Thyroid gland (tissue), 4 donors: ENCODE results near the gene PILRA. TPM values are rescaled to one million over a fixed set of nuclear protein-coding genes. Genes with fewer than 3 reads are reported as not detected.
"Not testable (repeated sequence)": the region's sequence is repeated elsewhere in the genome, so short reads cannot be mapped to it uniquely, and the experiment has no call there.

Experiments used
- DNase-seq, 2 donors: peaks; one replicate each; pipeline ENCODE4 v3.0.0-alpha.2; 2019
- H3K27ac ChIP-seq, 3 donors: fragments of 200-600 bp; sonication (generic); 1 replicate in 2 of 3; 2 replicates in 1 of 3; pipeline ENCODE4 v1.5.1; 2016 to 2019; ENCODE audit warnings: mild to moderate bottlenecking in 1 of 3, moderate library complexity in 1 of 3
- H3K27me3 ChIP-seq: fragments of 200-600 bp; sonication (generic); one replicate; pipeline ENCODE4 v1.5.1; 2019
- H3K36me3 ChIP-seq, 2 donors: fragments of 200-600 bp; sonication (generic); one replicate each; pipeline ENCODE4 v1.5.1; 2016 to 2019
- H3K4me1 ChIP-seq, 2 donors: fragments of 200-600 bp; sonication (generic); one replicate each; pipeline ENCODE4 v1.5.1; 2017 to 2019
- H3K4me3 ChIP-seq, 3 donors: fragments of 200-600 bp; sonication (generic); replicated peaks in 1 of 3; 1 replicate in 2 of 3; 2 replicates in 1 of 3; pipeline ENCODE4 v1.5.1; 2016; ENCODE audit warnings: mild to moderate bottlenecking in 1 of 3
- H3K9me3 ChIP-seq: fragments of 200-600 bp; sonication (generic); one replicate; pipeline ENCODE4 v1.5.1; 2017
- POLR2A ChIP-seq, 2 donors: fragments of 450-650 bp; IDR thresholded peaks; one replicate each; pipeline ENCODE4 v1.6.1; 2017; ENCODE audit warnings: antibody characterized with exemption in 2 of 2, mild to moderate bottlenecking in 2 of 2, moderate library complexity in 1 of 2
- WGBS, 2 donors: methylation state at CpG; one replicate each; pipeline ENCODE4 v1.1.5; 2017; 5-methylcytosine and 5-hydroxymethylcytosine counted together
- intact Hi-C: fragments of 100-400 bp; cut with DNase I; formaldehyde crosslinking; loops from one replicate; pipeline ENCODE4 v1.15.1; 2023
- small RNA-seq: library from RNA; depleted of rRNA; stranded (forward); fragments of <200 nt; gene quantifications from one replicate; pipeline ENCODE3, GENCODE V24; 2016
- total RNA-seq, 4 donors: library from RNA; depleted of rRNA; stranded (reverse); fragments of >200 nt; gene quantifications; one replicate each; pipeline ENCODE4 v1.2.3, GENCODE V29; 2016
- TF ChIP-seq, protein P1 (sequence below), 6 experiments: fragments of 200-600 bp in 3 of 6; fragments of 450-650 bp in 3 of 6; sonication (generic) in 3 of 6; IDR thresholded peaks; one replicate each; pipeline ENCODE4 v1.5.1; 2016 to 2019; ENCODE audit warnings: antibody characterized with exemption in 6 of 6, mild to moderate bottlenecking in 2 of 6, inconsistent platforms in 1 of 6, moderate library complexity in 1 of 6

PILRA gene
- total RNA-seq, 4 donors from 2014 or later, result 2.4 to 6.4 (median 4.4) TPM

DNA sequence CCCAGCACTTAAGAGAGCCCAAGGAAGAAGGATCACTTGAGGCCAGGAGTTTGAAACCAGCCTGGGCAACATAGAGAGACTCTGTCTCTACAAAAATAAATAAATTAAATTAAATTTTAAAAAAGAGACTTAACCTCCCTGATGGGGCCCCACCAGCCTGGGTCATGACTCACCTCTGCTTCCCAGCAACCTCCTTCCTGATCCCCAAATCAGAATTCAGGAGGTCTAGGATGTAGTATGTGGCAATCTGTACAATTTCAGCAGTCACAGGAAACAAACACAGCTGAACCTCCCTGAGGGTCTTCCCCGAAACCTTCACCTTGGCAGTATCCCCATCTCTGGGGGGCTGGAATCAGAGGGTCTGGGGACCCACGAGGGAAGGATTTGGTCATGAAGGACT is 72.8 kb downstream of the PILRA start:
- no peak for TF ChIP-seq POLR2A (IDR thresholded peaks at IDR 0.05)
- TF ChIP-seq, protein P1, sequence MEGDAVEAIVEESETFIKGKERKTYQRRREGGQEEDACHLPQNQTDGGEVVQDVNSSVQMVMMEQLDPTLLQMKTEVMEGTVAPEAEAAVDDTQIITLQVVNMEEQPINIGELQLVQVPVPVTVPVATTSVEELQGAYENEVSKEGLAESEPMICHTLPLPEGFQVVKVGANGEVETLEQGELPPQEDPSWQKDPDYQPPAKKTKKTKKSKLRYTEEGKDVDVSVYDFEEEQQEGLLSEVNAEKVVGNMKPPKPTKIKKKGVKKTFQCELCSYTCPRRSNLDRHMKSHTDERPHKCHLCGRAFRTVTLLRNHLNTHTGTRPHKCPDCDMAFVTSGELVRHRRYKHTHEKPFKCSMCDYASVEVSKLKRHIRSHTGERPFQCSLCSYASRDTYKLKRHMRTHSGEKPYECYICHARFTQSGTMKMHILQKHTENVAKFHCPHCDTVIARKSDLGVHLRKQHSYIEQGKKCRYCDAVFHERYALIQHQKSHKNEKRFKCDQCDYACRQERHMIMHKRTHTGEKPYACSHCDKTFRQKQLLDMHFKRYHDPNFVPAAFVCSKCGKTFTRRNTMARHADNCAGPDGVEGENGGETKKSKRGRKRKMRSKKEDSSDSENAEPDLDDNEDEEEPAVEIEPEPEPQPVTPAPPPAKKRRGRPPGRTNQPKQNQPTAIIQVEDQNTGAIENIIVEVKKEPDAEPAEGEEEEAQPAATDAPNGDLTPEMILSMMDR (IDR thresholded peaks at IDR 0.05), result no peak
- peaks cover 13 to 30% of the 10 kb centered on the region in 2 donors for H3K4me1 ChIP-seq
- no peak overlapping the region for H3K4me3 ChIP-seq
- 54 to 71% methylated on average over 2 of the region's 2 CpGs for WGBS, 2 donors
- H3K27me3 ChIP-seq, result no peaks in the 10 kb centered on the region
- intact Hi-C loops, result no loop called here
- H3K9me3 ChIP-seq, result no peaks in the 10 kb centered on the region
- H3K36me3 ChIP-seq, result no peaks in the 10 kb centered on the region
- DNase-seq, result no peak
- peak overlapping the region in 2 of 3 donors; percentile 15 to 80 for H3K27ac ChIP-seq

DNA sequence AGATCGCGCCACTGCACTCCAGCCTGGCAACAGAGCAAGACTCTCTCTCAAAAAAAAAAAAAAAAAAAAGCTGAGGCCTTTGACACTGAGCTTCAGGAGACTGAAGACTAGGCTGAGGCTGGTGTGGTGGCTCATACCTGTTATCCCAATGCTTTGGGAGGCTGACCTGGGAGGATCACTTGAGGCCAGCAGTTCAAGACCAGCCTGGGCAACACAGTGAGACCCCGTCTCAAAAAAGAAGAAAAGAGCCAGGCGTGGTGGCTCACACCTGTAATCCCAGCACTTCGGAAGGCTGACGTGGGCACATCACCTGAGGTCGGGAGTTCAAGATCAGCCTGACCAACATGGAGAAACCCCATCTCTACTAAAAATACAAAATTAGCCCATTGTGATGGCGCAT is 74.1 kb downstream of the PILRA start:
- H3K27me3 ChIP-seq, DNase-seq, H3K36me3 ChIP-seq, intact Hi-C loops, H3K4me3 ChIP-seq, H3K9me3 ChIP-seq, H3K27ac ChIP-seq: not testable (repeated sequence)
- 96 to 98% methylated on average over 8 of the region's 8 CpGs for WGBS, 2 donors
- peaks cover 13 to 30% of the 10 kb centered on the region in 2 donors for H3K4me1 ChIP-seq

DNA sequence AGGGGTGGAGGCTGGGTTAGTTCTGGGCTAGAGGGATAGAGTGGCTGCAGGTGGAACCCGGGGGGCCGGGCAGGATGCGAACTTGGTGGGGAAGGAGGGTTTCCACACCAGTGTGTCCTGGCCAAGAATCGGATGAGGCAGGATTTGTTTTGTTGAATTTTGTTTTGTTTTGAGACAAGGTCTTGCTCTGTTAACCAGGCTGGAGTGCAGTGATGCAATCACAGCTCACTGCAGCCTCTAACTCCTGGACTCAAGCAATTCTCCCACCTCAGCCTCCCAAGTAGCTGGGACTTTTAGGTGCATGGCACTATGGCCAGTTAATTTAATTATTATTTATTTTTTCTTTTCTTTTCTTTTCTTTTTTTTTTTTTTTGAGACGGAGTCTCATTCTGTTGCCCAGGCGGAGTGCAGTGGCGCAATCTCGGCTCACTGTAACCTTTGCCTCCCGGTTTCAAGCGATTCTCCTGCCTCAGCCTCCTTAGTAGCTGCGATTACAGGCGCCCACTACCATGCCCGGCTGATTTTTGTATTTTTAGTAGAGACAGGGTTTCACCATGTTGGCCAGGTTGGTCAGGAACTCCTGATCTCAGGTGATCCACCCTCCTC is 76.0 kb downstream of the PILRA start:
- DNase-seq, result peak; percentile 58 to 71
- intact Hi-C loops, result no loop called here
- H3K9me3 ChIP-seq, result no peaks in the 10 kb centered on the region
- peak overlapping the region; percentile 76 to 91 (median 87) for H3K27ac ChIP-seq
- no peaks in the 10 kb centered on the region for H3K27me3 ChIP-seq
- TF ChIP-seq POLR2A (IDR thresholded peaks at IDR 0.05), result no peak
- TF ChIP-seq, protein P1 (IDR thresholded peaks at IDR 0.05), result no peak
- H3K4me3 ChIP-seq, result no peak overlapping the region
- H3K4me1 ChIP-seq, result peaks cover 13 to 30% of the 10 kb centered on the region in 2 donors
- H3K36me3 ChIP-seq, result no peaks in the 10 kb centered on the region
- WGBS, 2 donors, result 55 to 65% methylated on average over 13 of the region's 13 CpGs

Small RNAs within 50 kb of the gene (small RNA-seq; reads per million reads assigned to genes)
- not detected for gene RF00019

Other genes starting within 250 kb of the PILRA start
- gene MBLAC1, start 246.5 kb upstream of the PILRA start, total RNA-seq, result 10 to 100 TPM in 1 of 4 donors, 1 to 10 TPM in 3; 3.0 to 12.5 (median 6.1) TPM
- 100 to 1,000 TPM in 3 of 4 donors, 10 to 100 TPM in 1; 69.7 to 264 (median 204) TPM for gene LAMTOR4, start 224.6 kb upstream of the PILRA start, total RNA-seq
- gene TRAPPC14, start 214.8 kb upstream of the PILRA start, total RNA-seq, result 10 to 100 TPM; 11.1 to 21.1 (median 11.8) TPM
- 1 to 10 TPM in 2 of 4 donors, under 1 TPM in 2; 0.67 to 1.7 (median 1.1) TPM for gene GAL3ST4, start 204.9 kb upstream of the PILRA start, total RNA-seq
- 1 to 10 TPM in 1 of 4 donors, not detected in 3; 1.3 TPM for gene GPC2, start 196.1 kb upstream of the PILRA start, total RNA-seq
- 1 to 10 TPM in 2 of 4 donors, under 1 TPM in 1, not detected in 1; 0.34 to 2.7 (median 1.5) TPM for gene STAG3, start 195.6 kb upstream of the PILRA start, total RNA-seq
- gene PVRIG, start 153.5 kb upstream of the PILRA start, total RNA-seq, result 1 to 10 TPM in 1 of 4 donors, under 1 TPM in 1, not detected in 2; 0.42 to 2.6 TPM
- not detected for gene SPDYE3, start 65.8 kb upstream of the PILRA start, total RNA-seq
- 10 to 100 TPM; 60.9 to 86.5 (median 73.9) TPM for gene PILRB, start 15.4 kb upstream of the PILRA start, total RNA-seq
- gene ZCWPW1, start 55.2 kb downstream of the PILRA start, total RNA-seq, result 1 to 10 TPM; 3.6 to 7.1 (median 4.3) TPM
- gene MEPCE, start 56.3 kb downstream of the PILRA start, total RNA-seq, result 10 to 100 TPM; 42.9 to 48.7 (median 45.6) TPM
- gene PPP1R35, start 63.0 kb downstream of the PILRA start, total RNA-seq, result 10 to 100 TPM; 28.4 to 67.2 (median 45.5) TPM
- 1 to 10 TPM in 1 of 4 donors, not detected in 3; 2.0 TPM for gene SPACDR, start 90.8 kb downstream of the PILRA start, total RNA-seq
- gene TSC22D4, start 105.7 kb downstream of the PILRA start, total RNA-seq, result 10 to 100 TPM; 22.7 to 37.8 (median 27.9) TPM
- 1 to 10 TPM in 2 of 4 donors, under 1 TPM in 1, not detected in 1; 0.40 to 1.3 (median 1.0) TPM for gene NYAP1, start 110.4 kb downstream of the PILRA start, total RNA-seq
- 10 to 100 TPM; 26.1 to 34.6 (median 28.0) TPM for gene AGFG2, start 165.7 kb downstream of the PILRA start, total RNA-seq
- 1 to 10 TPM in 2 of 4 donors, not detected in 2; 1.5 to 6.2 TPM for gene SAP25, start 200.4 kb downstream of the PILRA start, total RNA-seq
- gene LRCH4, start 212.6 kb downstream of the PILRA start, total RNA-seq, result 100 to 1,000 TPM in 1 of 4 donors, 10 to 100 TPM in 3; 55.0 to 107 (median 76.6) TPM
- gene FBXO24, start 212.8 kb downstream of the PILRA start, total RNA-seq, result under 1 TPM; 0.13 to 0.88 (median 0.50) TPM
- 10 to 100 TPM; 12.9 to 36.3 (median 22.1) TPM for gene PCOLCE, start 228.9 kb downstream of the PILRA start, total RNA-seq
- gene MOSPD3, start 239.1 kb downstream of the PILRA start, total RNA-seq, result 10 to 100 TPM in 3 of 4 donors, 1 to 10 TPM in 1; 9.1 to 22.7 (median 12.3) TPM